Esophagus muscularis mucosa (tissue), 4 donors: Measurements from ENCODE around the gene SMCO3. TPM values are rescaled to one million over a fixed set of nuclear protein-coding genes. Genes with fewer than 3 reads are reported as not detected.

Source experiments
- DNase-seq: peaks from one replicate; pipeline ENCODE4 v3.0.0-alpha.2; 2017; ENCODE audit errors: extremely low spot score
- H3K27ac ChIP-seq, 4 donors: fragments of 200-600 bp; sonication (generic); replicated peaks in 1 of 4; 1 replicate in 3 of 4; 2 replicates in 1 of 4; pipeline ENCODE4 v1.5.1; 2016 to 2019; ENCODE audit warnings: mild to moderate bottlenecking in 1 of 4
- H3K27me3 ChIP-seq, 4 donors: fragments of 200-600 bp; sonication (generic); one replicate each; pipeline versions ENCODE4 v1.5.1 to v1.6.0; 2016 to 2019
- H3K36me3 ChIP-seq, 4 donors: fragments of 200-600 bp; sonication (generic); one replicate each; pipeline ENCODE4 v1.5.1; 2016 to 2019
- H3K4me1 ChIP-seq, 4 donors: fragments of 200-600 bp; sonication (generic); one replicate each; pipeline ENCODE4 v1.5.1; 2016 to 2019
- H3K4me3 ChIP-seq, 4 donors: fragments of 200-600 bp; sonication (generic); 1 replicate in 2 of 4; 2 replicates in 2 of 4; pipeline ENCODE4 v1.5.1; 2016 to 2019; ENCODE audit warnings: mild to moderate bottlenecking in 4 of 4, moderate library complexity in 1 of 4
- H3K9me3 ChIP-seq, 4 donors: fragments of 200-600 bp; sonication (generic); 1 replicate in 3 of 4; 2 replicates in 1 of 4; pipeline ENCODE4 v1.5.1; 2016 to 2019
- EP300 ChIP-seq: sonication (generic); formaldehyde crosslinking; IDR thresholded peaks from one replicate; pipeline ENCODE4 v1.6.1; 2017; ENCODE audit warnings: antibody characterized with exemption
- POLR2A ChIP-seq: fragments of 450-650 bp; IDR thresholded peaks from one replicate; pipeline ENCODE4 v1.6.1; 2017; ENCODE audit warnings: antibody characterized with exemption, moderate library complexity, mild to moderate bottlenecking, low read depth
- POLR2AphosphoS5 ChIP-seq, 2 donors: sonication (generic); formaldehyde crosslinking; IDR thresholded peaks; one replicate each; pipeline ENCODE4 v1.6.1; 2017; ENCODE audit warnings: antibody characterized with exemption in 2 of 2
- WGBS: methylation state at CpG from one replicate; pipeline ENCODE4 v1.1.5; 2018; 5-methylcytosine and 5-hydroxymethylcytosine counted together
- intact Hi-C: fragments of 100-400 bp; cut with DNase I; formaldehyde crosslinking; loops from one replicate; pipeline ENCODE4 v1.15.1; 2023
- total RNA-seq, 4 donors: library from RNA; depleted of rRNA; stranded (reverse); fragments of >200 nt; gene quantifications; one replicate each; pipeline versions ENCODE4 v1.1.0 to v1.2.1, GENCODE V29; 2016
- TF ChIP-seq, protein P1 (sequence below), 3 experiments: fragments of 200-600 bp in 2 of 3; fragments of 450-650 bp in 1 of 3; sonication (generic) in 2 of 3; IDR thresholded peaks; one replicate each; pipeline ENCODE4 v1.5.1; 2017 to 2019; ENCODE audit warnings: antibody characterized with exemption in 3 of 3, mild to moderate bottlenecking in 2 of 3, moderate library complexity in 1 of 3

Gene SMCO3
- total RNA-seq, 4 donors from 2014 or later, result 0.23 TPM; not detected in 3

DNA sequence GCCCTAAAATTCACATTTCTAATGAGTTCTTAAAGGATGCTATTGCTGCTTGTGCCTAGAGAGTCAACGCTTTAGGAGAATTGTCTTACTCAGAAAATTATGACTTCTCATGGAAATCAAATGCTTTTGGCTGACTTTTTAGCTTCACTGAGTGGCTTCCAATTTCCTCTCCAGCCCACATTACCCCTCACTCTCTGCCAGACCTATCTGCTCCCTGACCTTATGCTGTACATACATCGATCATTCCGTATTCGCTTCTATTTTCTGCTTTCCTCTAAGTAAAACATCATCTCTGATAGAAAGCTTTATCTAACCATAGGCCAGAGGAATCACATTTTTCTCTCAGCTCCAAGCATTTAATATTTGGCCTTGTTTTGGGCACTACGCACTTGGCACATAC is 12.5 kb upstream of the SMCO3 start:
- no peaks in the 10 kb centered on the region for H3K27me3 ChIP-seq
- no peaks in the 10 kb centered on the region for H3K9me3 ChIP-seq
- H3K27ac ChIP-seq, result peak overlapping the region in 1 of 4 donors; percentile 12
- no peaks in the 10 kb centered on the region for H3K36me3 ChIP-seq
- WGBS, result 80% methylated on average over 5 of the region's 5 CpGs
- TF ChIP-seq POLR2AphosphoS5 (IDR thresholded peaks at IDR 0.05) (no peak), POLR2A (no peak), EP300 (no peak)
- TF ChIP-seq, protein P1, sequence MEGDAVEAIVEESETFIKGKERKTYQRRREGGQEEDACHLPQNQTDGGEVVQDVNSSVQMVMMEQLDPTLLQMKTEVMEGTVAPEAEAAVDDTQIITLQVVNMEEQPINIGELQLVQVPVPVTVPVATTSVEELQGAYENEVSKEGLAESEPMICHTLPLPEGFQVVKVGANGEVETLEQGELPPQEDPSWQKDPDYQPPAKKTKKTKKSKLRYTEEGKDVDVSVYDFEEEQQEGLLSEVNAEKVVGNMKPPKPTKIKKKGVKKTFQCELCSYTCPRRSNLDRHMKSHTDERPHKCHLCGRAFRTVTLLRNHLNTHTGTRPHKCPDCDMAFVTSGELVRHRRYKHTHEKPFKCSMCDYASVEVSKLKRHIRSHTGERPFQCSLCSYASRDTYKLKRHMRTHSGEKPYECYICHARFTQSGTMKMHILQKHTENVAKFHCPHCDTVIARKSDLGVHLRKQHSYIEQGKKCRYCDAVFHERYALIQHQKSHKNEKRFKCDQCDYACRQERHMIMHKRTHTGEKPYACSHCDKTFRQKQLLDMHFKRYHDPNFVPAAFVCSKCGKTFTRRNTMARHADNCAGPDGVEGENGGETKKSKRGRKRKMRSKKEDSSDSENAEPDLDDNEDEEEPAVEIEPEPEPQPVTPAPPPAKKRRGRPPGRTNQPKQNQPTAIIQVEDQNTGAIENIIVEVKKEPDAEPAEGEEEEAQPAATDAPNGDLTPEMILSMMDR (IDR thresholded peaks at IDR 0.05), result no peak
- H3K4me1 ChIP-seq, result no peaks in the 10 kb centered on the region
- intact Hi-C loops, result no loop called here
- no peak overlapping the region for H3K4me3 ChIP-seq
- DNase-seq, result no peak

DNA sequence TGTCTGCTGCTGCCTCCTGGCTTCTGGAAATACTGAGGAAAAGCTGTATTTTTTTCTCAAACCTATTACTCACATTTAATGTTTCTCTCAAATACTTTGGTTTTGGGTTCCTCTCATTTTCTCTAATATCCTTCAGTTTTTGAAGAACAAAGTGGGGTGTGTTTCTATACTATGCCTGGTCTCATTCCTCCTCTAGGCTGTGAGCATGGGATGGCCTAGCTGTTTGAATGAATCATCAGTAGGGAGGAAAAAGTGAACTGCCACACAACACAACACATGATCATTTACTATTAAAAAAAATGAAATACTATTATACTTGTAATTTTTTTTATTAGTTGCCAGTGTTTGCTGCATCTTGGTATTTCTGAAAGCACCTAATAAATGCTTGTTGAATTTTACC is 11.3 kb upstream of the SMCO3 start:
- Histone ChIP-seq H3K36me3 (no peaks in the 10 kb centered on the region), H3K9me3 (no peaks in the 10 kb centered on the region), H3K27ac (no peak overlapping the region), H3K4me1 (no peaks in the 10 kb centered on the region), H3K4me3 (no peak overlapping the region), H3K27me3 (peaks cover 0 to 3% (median 0%) of the 10 kb centered on the region in 4 donors)
- TF ChIP-seq POLR2A (no peak), EP300 (no peak)
- TF ChIP-seq, protein P1 (IDR thresholded peaks at IDR 0.05), result no peak
- intact Hi-C loops, result no loop called here
- no peak for DNase-seq

DNA sequence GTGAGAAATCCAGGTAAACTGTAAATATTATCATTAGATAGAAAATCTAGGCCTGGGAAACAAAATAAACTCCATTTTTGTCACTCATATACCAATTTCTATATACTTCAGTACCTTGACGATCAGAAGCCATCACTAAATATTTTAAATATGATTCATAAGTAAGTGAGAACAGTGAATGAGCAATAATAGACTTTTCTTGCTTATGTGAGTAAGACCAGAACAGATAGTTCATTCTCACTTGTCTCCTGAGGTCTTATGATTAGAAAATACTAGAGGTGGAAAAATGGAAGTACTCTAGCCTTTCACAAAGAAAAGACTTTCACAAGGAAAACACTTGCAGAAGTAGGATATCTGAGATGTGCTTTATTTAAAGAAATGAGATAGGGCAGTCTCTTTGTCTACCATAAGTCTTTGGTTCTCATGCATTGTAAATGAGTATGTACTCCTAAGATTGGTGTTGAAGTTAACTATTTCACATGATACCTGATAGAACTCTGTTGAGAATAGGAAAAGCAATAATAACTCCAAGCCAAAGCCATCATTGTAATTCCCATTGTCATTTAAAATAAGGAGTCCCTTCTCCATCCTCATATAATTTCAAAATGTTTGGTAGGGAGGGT is 10.1 kb upstream of the SMCO3 start:
- peaks cover 0 to 3% (median 0%) of the 10 kb centered on the region in 4 donors for H3K27me3 ChIP-seq
- intact Hi-C loops, result no loop called here
- no peaks in the 10 kb centered on the region for H3K4me1 ChIP-seq
- no peak overlapping the region for H3K27ac ChIP-seq
- 67% methylated on average over 1 of the region's 1 CpG for WGBS
- no peak for DNase-seq
- TF ChIP-seq, protein P1 (IDR thresholded peaks at IDR 0.05), result no peak
- no peak for TF ChIP-seq POLR2A
- TF ChIP-seq POLR2AphosphoS5 (IDR thresholded peaks at IDR 0.05), result no peak
- no peak for TF ChIP-seq EP300
- H3K9me3 ChIP-seq, result no peaks in the 10 kb centered on the region
- H3K4me3 ChIP-seq, result no peak overlapping the region
- H3K36me3 ChIP-seq, result no peaks in the 10 kb centered on the region

DNA sequence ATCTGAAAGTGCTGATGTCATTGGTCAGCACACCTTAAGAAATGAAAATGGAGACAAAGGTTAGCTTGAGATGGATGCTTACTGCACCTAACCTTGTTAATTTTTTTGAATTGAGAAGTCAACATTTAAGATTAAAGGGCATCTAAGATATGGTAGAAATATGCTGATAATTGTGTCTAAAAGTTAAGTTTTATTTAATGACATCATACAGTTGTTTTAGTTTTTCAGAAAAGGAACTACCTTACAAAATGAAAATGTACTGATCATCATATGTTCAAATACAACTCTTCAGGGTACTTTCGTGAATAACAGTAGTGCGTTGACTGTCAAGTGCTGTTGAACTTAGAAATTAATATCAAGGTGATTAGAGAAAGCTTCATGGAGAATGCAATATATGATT is 2.5 kb downstream of the SMCO3 start:
- Histone ChIP-seq H3K27me3 (no peaks in the 10 kb centered on the region), H3K4me1 (peaks cover 0 to 5% (median 0%) of the 10 kb centered on the region in 4 donors), H3K4me3 (no peak overlapping the region), H3K36me3 (no peaks in the 10 kb centered on the region), H3K9me3 (no peaks in the 10 kb centered on the region), H3K27ac (no peak overlapping the region)
- TF ChIP-seq POLR2A (no peak), EP300 (no peak)
- intact Hi-C loops, result no loop called here
- WGBS, result 95% methylated on average over 2 of the region's 2 CpGs
- no peak for DNase-seq

DNA sequence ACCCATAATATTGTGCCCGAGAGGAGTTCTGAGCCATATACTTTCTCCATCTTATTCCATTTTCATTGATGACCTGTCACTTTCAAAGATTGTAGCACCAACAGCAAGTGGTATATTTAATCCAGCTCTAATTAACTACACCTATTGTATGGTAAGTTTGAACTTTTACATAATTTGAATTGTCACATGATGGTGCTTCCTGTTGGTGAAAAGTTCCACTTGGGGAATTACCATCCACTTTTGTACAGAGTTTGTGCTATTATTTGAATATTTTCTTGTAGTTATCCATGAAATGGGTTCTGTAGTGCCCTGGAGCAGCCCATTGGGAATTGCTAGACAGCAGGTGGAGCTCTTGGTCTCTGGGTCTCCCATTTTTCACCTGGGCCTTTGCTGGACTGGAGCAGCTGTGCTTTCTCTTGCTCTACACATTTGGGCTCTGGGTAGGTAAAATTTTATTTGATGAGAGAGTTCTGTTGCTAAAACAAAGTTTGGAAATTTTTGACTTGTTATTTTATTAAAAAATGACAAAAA is 3.0 kb downstream of the SMCO3 start:
- Histone ChIP-seq H3K27me3 (no peaks in the 10 kb centered on the region), H3K9me3 (no peaks in the 10 kb centered on the region), H3K36me3 (no peaks in the 10 kb centered on the region), H3K27ac (no peak overlapping the region), H3K4me3 (no peak overlapping the region), H3K4me1 (peaks cover 0 to 5% (median 0%) of the 10 kb centered on the region in 4 donors)
- 95% methylated on average over 1 of the region's 1 CpG for WGBS
- DNase-seq, result no peak
- intact Hi-C loops, result no loop called here
- no peak for TF ChIP-seq POLR2AphosphoS5 (IDR thresholded peaks at IDR 0.05)
- TF ChIP-seq POLR2A, result no peak
- TF ChIP-seq, protein P1 (IDR thresholded peaks at IDR 0.05), result peak; percentile 13 to 45 (median 35)
- no peak for TF ChIP-seq EP300
